Nephron progenitor cell (in vitro differentiated cells): ENCODE data around the gene CARD8.

Source experiments
- DNase-seq: peaks from one replicate; pipeline ENCODE4 v3.0.0; 2021
- H3K27ac Mint-ChIP-seq: 2 replicates; pipeline ENCODE4 v1.8.0; 2021; ENCODE audit warnings: mild to moderate bottlenecking, moderate library complexity, mixed read lengths
- H3K27me3 Mint-ChIP-seq: 2 replicates; pipeline ENCODE4 v1.8.0; 2021; ENCODE audit warnings: mild to moderate bottlenecking, low read depth, mixed read lengths; ENCODE audit not compliant: poor library complexity
- H3K36me3 Mint-ChIP-seq: 2 replicates; pipeline ENCODE4 v1.8.0; 2021; ENCODE audit warnings: low read depth, mixed read lengths
- H3K4me1 Mint-ChIP-seq: 2 replicates; pipeline ENCODE4 v1.8.0; 2021; ENCODE audit warnings: mixed read lengths
- H3K4me3 Mint-ChIP-seq: 2 replicates; pipeline ENCODE4 v1.8.0; 2021; ENCODE audit warnings: mild to moderate bottlenecking, moderate library complexity, mixed read lengths
- H3K9me3 Mint-ChIP-seq: 2 replicates; pipeline ENCODE4 v1.8.0; 2021; ENCODE audit warnings: mild to moderate bottlenecking, moderate library complexity, mixed read lengths
- TF ChIP-seq, protein P1 (sequence below): fragments of 200-600 bp; sonication (generic); IDR thresholded peaks from 2 replicates; pipeline ENCODE4 v1.5.0; 2021; ENCODE audit warnings: antibody characterized with exemption

The CARD8 gene

DNA sequence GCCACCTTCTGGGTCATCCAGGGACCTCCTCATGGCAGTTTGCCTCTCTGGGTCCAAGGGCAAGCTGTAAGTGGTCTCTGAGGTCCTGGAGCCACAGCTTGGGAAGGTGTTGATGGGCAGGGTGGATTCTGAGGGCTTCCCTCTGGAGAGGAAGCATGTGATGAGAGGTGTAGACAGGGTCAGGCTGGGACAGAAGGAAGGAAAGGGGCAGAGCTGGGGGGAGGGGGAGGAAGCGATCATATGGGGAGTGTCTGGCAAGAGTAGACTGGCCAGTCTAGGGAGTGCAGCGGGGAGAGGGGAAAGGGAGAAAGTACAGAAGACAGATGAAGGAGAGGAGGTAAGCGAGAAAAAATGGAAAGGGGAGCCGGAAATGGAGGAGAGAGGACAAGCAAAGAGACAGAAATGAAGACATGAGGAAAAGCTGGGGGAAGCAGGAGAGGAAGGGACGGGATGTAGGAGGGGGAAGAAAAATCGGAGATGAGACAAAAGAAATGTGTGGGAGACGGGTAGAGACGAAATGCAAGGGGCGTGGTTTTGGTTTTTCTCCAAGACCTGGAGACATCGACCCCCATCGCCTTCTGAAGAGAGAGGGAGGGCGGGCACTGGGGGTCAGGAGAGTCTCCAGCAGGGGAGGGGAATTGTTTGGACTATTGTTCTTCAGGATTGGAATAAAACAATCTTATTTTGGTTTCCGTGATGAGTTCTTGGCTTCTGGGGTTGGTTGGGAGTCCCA, 58.6 kb downstream of the CARD8 start:
- TF ChIP-seq, protein P1, sequence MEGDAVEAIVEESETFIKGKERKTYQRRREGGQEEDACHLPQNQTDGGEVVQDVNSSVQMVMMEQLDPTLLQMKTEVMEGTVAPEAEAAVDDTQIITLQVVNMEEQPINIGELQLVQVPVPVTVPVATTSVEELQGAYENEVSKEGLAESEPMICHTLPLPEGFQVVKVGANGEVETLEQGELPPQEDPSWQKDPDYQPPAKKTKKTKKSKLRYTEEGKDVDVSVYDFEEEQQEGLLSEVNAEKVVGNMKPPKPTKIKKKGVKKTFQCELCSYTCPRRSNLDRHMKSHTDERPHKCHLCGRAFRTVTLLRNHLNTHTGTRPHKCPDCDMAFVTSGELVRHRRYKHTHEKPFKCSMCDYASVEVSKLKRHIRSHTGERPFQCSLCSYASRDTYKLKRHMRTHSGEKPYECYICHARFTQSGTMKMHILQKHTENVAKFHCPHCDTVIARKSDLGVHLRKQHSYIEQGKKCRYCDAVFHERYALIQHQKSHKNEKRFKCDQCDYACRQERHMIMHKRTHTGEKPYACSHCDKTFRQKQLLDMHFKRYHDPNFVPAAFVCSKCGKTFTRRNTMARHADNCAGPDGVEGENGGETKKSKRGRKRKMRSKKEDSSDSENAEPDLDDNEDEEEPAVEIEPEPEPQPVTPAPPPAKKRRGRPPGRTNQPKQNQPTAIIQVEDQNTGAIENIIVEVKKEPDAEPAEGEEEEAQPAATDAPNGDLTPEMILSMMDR, result no peak
- peaks cover 31% of the 10 kb centered on the region for H3K36me3 Mint-ChIP-seq
- peak overlapping the region; percentile 68 for H3K27ac Mint-ChIP-seq
- DNase-seq, result no peak
- no peaks in the 10 kb centered on the region for H3K9me3 Mint-ChIP-seq
- H3K4me1 Mint-ChIP-seq, result peaks cover 13% of the 10 kb centered on the region
- H3K4me3 Mint-ChIP-seq, result no peak overlapping the region
- peaks cover 3% of the 10 kb centered on the region for H3K27me3 Mint-ChIP-seq

DNA sequence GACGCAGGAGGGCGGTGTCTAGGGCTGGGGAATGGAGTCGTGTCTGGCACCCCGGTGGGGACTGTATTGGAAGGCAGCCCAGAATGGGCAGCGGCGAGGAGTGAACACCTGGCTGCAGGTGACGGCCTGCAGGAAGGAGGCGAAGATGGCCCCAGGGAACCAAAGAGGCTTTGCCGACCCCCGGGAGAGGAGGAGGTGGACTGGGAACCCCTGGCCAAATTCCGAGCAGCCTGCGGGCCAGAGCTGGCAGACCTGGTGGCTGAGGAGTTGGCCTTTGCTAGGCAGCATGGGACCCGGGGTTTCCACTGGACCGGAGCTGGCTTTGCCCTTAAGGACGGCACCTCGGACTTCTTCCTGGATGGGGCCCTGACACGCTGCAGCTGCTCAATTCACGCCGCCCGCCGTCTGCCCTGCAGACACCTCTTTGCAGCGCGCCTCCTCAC, 59.4 kb downstream of the CARD8 start:
- peaks cover 3% of the 10 kb centered on the region for H3K27me3 Mint-ChIP-seq
- H3K4me1 Mint-ChIP-seq, result peaks cover 8% of the 10 kb centered on the region
- H3K9me3 Mint-ChIP-seq, result no peaks in the 10 kb centered on the region
- H3K36me3 Mint-ChIP-seq, result peaks cover 38% of the 10 kb centered on the region
- TF ChIP-seq, protein P1, result no peak
- no peak for DNase-seq
- H3K27ac Mint-ChIP-seq, result peak overlapping the region; percentile 71
- no peak overlapping the region for H3K4me3 Mint-ChIP-seq

DNA sequence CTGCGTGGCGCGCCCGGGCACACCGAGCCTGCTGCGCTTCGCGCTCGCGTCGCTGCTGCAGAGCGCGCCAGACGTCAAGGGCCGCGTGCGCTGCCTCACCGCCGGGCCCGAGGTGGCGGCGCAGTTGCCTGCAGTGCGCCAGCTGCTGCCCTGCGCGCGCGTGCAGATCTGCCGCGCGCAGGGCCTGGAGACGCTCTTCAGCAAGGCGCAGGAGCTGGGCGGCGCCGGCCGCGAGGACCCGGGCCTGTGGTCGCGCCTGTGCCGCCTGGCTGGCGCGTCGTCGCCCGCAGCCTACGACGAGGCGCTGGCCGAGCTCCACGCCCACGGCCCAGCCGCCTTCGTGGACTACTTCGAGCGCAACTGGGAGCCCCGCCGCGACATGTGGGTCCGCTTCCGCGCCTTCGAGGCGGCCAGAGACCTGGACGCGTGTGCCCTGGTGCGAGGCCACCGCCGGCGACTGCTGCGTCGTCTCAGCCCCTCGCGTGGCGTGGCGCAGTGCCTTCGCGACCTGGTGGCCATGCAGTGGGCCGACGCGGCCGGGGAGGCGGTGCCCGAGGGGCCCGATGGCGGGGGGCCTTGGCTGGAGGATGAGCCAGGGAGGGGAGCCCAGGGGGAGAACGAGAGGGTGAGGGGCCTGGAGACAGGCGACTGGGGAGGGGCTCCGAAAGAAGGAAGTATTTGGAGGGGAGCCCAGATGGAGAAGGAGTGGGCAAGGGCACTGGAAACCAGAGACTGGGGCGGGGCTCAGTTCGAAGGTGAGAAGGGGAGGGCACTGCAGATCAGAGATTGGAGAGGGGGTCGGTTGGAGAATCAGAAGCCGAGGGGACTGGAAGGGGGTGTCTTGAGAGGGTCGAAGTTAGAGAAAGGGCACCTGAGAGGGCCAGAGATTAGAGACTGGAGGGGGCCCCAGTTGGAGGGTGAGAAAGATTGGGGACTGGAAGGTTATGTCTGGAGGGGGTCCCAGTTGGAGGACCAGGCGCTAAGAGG, 60.6 kb downstream of the CARD8 start:
- peaks cover 6% of the 10 kb centered on the region for H3K9me3 Mint-ChIP-seq
- peaks cover 8% of the 10 kb centered on the region for H3K4me1 Mint-ChIP-seq
- H3K36me3 Mint-ChIP-seq, result peaks cover 50% of the 10 kb centered on the region
- DNase-seq, result no peak
- H3K27me3 Mint-ChIP-seq, result no peaks in the 10 kb centered on the region
- H3K27ac Mint-ChIP-seq, result no peak overlapping the region
- TF ChIP-seq, protein P1, result no peak
- H3K4me3 Mint-ChIP-seq, result no peak overlapping the region

DNA sequence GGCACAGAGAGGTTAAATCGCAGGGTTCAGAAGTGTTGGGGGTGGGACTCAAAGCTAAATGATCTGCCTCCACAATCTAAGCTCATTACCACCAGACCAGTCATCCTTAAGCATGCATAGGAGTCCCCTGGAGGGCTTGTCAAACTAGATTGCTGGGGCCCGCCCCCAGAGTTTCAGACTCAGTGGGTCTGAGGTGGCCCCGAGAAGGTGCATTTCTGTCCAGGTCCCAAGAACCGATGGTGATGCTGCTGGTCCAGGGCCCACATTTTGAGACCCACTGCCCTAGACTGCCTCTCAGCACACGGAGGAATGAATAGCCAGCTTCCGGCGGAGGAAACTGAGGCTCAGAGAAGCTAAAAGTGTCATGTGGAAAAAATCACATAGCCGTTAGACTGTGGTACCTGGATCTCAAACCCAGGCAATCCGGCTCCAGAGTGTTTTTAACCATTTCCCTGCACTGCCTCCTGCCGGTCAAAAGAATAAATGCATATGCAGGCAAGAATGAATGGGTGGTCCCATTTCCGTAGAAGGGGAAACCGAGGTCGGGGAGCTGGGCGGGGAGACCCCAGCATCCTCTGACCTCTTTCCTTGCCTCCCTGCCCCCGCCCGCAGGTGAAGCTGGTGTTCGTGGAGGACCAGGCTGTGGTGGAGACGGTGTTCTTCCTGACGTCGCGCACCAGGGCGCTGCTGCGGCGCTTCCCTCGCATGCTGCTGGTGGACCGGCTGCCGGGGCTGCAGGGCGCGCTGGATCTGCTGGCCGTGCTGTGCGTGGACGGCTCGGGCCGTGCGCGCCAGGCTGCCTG, 61.5 kb downstream of the CARD8 start:
- peak; percentile 16 for DNase-seq
- H3K4me3 Mint-ChIP-seq, result no peak overlapping the region
- TF ChIP-seq, protein P1, result peak; percentile 39
- H3K4me1 Mint-ChIP-seq, result peaks cover 8% of the 10 kb centered on the region
- peaks cover 59% of the 10 kb centered on the region for H3K36me3 Mint-ChIP-seq
- H3K27me3 Mint-ChIP-seq, result no peaks in the 10 kb centered on the region
- H3K9me3 Mint-ChIP-seq, result peaks cover 12% of the 10 kb centered on the region
- no peak overlapping the region for H3K27ac Mint-ChIP-seq

DNA sequence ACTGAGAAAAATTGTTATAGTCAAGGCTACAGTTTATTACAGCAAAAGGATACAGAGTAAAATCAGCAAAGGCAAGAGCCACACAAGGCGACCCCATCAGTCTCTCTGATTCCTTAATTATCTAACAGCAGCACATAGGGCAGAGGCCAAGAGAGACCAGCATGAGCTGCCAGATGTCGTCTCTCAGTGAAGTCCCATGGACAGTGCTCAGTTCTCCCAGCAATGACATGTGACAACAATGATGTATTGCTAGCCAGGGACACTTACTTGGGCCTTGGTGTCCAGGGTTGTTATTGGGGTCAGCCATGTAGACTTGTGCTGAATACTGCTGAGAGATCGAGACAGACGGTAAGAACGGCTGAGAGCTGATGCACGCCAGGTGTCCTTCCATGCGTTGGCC, 63.0 kb downstream of the CARD8 start:
- Mint-ChIP-seq H3K4me1 (peaks cover 8% of the 10 kb centered on the region), H3K36me3 (peaks cover 74% of the 10 kb centered on the region), H3K27me3 (no peaks in the 10 kb centered on the region), H3K27ac (no peak overlapping the region), H3K4me3 (no peak overlapping the region), H3K9me3 (peaks cover 25% of the 10 kb centered on the region)
- TF ChIP-seq, protein P1, result no peak
- DNase-seq, result no peak
